LHCN-M2 (cell line): ENCODE data around the gene SLMAP. TPM values are rescaled to one million over a fixed set of nuclear protein-coding genes. Genes with fewer than 3 reads are reported as not detected.
A peak's percentile ranks its signal among the peaks of the same experiment; 100 is the strongest.
"Not testable (repeated sequence)": the region's sequence is repeated elsewhere in the genome, so short reads cannot be mapped to it uniquely, and the experiment has no call there.

Experiments
- DNase-seq: peaks from one replicate; pipeline ENCODE4 v3.0.0-alpha.2; 2012; ENCODE audit warnings: low read depth
- total RNA-seq: library from RNA; depleted of rRNA; stranded (reverse); fragments of >200 nt; gene quantifications from 2 replicates; pipeline ENCODE4 v1.2.3, GENCODE V29; 2014

Gene SLMAP
- total RNA-seq, 1 experiment from 2014 or later = 32.3 TPM

GRCh38 chr3:57826952-57827723 lies 71.0 kb downstream of the SLMAP start:
- no peak for DNase-seq

- no peak for DNase-seq
These were observed 71.6 kb downstream of the SLMAP start for GRCh38 chr3:57827757-57828156.

- no peak for DNase-seq
These were observed 76.4 kb downstream of the SLMAP start for GRCh38 chr3:57832486-57832885.

- DNase-seq = no peak
These were observed 76.8 kb downstream of the SLMAP start for GRCh38 chr3:57832900-57833313.

- DNase-seq = no peak
These were observed 77.7 kb downstream of the SLMAP start for GRCh38 chr3:57833763-57834162.

- no peak for DNase-seq
These were observed 81.6 kb downstream of the SLMAP start for GRCh38 chr3:57837686-57838085.

- DNase-seq = no peak
These were observed 82.5 kb downstream of the SLMAP start for GRCh38 chr3:57838627-57839026.

- no peak for DNase-seq
These were observed 84.4 kb downstream of the SLMAP start for GRCh38 chr3:57840473-57840872.

GRCh38 chr3:57841818-57842217 lies 85.7 kb downstream of the SLMAP start:
- no peak for DNase-seq

- DNase-seq = no peak
These were observed 92.1 kb downstream of the SLMAP start for GRCh38 chr3:57848177-57848738.

GRCh38 chr3:57851304-57851703 lies 95.2 kb downstream of the SLMAP start:
- DNase-seq = no peak

GRCh38 chr3:57852896-57853295 lies 96.8 kb downstream of the SLMAP start:
- DNase-seq = peak; percentile 20

- peak; percentile 23 for DNase-seq
These were observed 99.2 kb downstream of the SLMAP start for GRCh38 chr3:57855281-57855680.

GRCh38 chr3:57855943-57856342 lies 99.8 kb downstream of the SLMAP start:
- no peak for DNase-seq

- peak; percentile 7 for DNase-seq
These were observed 100.6 kb downstream of the SLMAP start for GRCh38 chr3:57856675-57857074.

- DNase-seq = no peak
These were observed 106.8 kb downstream of the SLMAP start for GRCh38 chr3:57862894-57863293.

- DNase-seq = no peak
These were observed 107.3 kb downstream of the SLMAP start for GRCh38 chr3:57863380-57863779.

GRCh38 chr3:57864853-57865252 lies 108.7 kb downstream of the SLMAP start:
- peak; percentile 18 for DNase-seq

- DNase-seq = not testable (repeated sequence)
These were observed 113.0 kb downstream of the SLMAP start for GRCh38 chr3:57869110-57869509.

GRCh38 chr3:57872606-57873005 lies 116.5 kb downstream of the SLMAP start:
- no peak for DNase-seq

GRCh38 chr3:57876632-57877031 lies 120.5 kb downstream of the SLMAP start:
- no peak for DNase-seq

- no peak for DNase-seq
These were observed 121.0 kb downstream of the SLMAP start for GRCh38 chr3:57877116-57877515.

- not testable (repeated sequence) for DNase-seq
These were observed 128.3 kb downstream of the SLMAP start for GRCh38 chr3:57884436-57884835.
